HCT116 (cell line): ENCODE results near the gene GALNT2.

Source experiments
- POLR2A ChIP-seq: IDR thresholded peaks from 2 replicates; pipeline ENCODE4 v1.7.0; 2011; ENCODE audit warnings: borderline replicate concordance; ENCODE audit not compliant: insufficient read depth, insufficient read length; ENCODE audit errors: extremely low read depth
- TF ChIP-seq, protein P1 (sequence below), 3 experiments: fragments of 200-600 bp in 1 of 3; sonication (generic) in 1 of 3; IDR thresholded peaks in 2 of 3; conservative IDR thresholded peaks in 1 of 3; 2 replicates each; pipeline ENCODE4 v1.5.1; 2012 to 2017; ENCODE audit warnings: low read depth in 2 of 3, low read length in 2 of 3, antibody characterized with exemption in 1 of 3, borderline replicate concordance in 1 of 3, control low read depth in 1 of 3, mild to moderate bottlenecking in 1 of 3, mixed read lengths in 1 of 3, mixed run types in 1 of 3, moderate library complexity in 1 of 3; ENCODE audit not compliant: insufficient read depth in 1 of 3

DNA sequence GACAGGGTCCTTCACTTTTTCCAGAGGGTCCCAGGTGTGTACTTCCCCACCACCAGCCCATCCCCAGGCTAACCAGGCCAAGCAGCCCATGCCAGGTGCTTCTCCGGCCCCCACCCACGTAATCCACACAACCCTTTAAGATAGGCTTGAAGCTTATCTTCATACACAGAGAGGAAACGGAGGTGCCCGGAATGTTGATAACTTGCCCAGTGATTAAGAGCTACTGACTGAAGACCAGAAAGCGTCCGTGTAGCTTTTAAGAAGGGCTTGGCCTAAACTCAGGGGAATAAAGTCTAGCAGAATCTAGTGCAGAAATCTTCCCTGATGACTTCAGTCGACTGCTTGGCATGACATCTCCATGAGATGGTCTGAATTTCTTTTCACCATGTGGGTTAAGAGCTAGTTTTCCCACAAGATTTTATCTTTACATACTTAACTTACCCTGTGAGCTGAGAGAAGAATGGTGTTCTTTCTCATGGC lies 138.7 kb downstream of the GALNT2 start:
- TF ChIP-seq, protein P1, sequence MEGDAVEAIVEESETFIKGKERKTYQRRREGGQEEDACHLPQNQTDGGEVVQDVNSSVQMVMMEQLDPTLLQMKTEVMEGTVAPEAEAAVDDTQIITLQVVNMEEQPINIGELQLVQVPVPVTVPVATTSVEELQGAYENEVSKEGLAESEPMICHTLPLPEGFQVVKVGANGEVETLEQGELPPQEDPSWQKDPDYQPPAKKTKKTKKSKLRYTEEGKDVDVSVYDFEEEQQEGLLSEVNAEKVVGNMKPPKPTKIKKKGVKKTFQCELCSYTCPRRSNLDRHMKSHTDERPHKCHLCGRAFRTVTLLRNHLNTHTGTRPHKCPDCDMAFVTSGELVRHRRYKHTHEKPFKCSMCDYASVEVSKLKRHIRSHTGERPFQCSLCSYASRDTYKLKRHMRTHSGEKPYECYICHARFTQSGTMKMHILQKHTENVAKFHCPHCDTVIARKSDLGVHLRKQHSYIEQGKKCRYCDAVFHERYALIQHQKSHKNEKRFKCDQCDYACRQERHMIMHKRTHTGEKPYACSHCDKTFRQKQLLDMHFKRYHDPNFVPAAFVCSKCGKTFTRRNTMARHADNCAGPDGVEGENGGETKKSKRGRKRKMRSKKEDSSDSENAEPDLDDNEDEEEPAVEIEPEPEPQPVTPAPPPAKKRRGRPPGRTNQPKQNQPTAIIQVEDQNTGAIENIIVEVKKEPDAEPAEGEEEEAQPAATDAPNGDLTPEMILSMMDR (IDR thresholded peaks at IDR 0.05 in 2 of 3, conservative IDR thresholded peaks at IDR 0.05 in 1 of 3; ENCODE audit: borderline replicate concordance in 1 of 3, insufficient read depth in 1 of 3, low read depth in 2 of 3, low read length in 2 of 3), result no peak
- TF ChIP-seq POLR2A, result no peak
